ENCODE measurements around the gene LRP3. TPM values are rescaled to one million over a fixed set of nuclear protein-coding genes. Genes with fewer than 3 reads are reported as not detected.
"Not testable (repeated sequence)": the region's sequence is repeated elsewhere in the genome, so short reads cannot be mapped to it uniquely, and the experiment has no call there.

LRP3 gene
- total RNA-seq, 1 donor from 2014 or later: 13.3 TPM

GRCh38 chr19:33154313-33154712 is 39.8 kb upstream of the LRP3 start:
- not testable (repeated sequence) for H3K9ac ChIP-seq (ENCODE audit: low read length); DNase-seq (ENCODE audit: low read depth); H4K20me1 ChIP-seq (ENCODE audit: insufficient read depth, low read length); H3K4me1 Mint-ChIP-seq (ENCODE audit: low read depth, unreplicated experiment); H3K4me3 Mint-ChIP-seq (ENCODE audit: unreplicated experiment); H3K36me3 Mint-ChIP-seq (ENCODE audit: low read depth, unreplicated experiment); H3K27me3 ChIP-seq (ENCODE audit: insufficient read depth, low read length); H2AFZ ChIP-seq (ENCODE audit: low read depth, low read length); H3K79me2 ChIP-seq (ENCODE audit: insufficient read depth, low read length); H3K27ac Mint-ChIP-seq (ENCODE audit: unreplicated experiment); H3K27me3 Mint-ChIP-seq (ENCODE audit: low read depth, unreplicated experiment); H3K27ac ChIP-seq (ENCODE audit: low read depth, low read length); H3K4me2 ChIP-seq (ENCODE audit: low read length); H3K36me3 ChIP-seq (ENCODE audit: insufficient read depth, low read length); H3K9me3 ChIP-seq (ENCODE audit: insufficient read depth, low read depth, low read length); FAIRE-seq; H3K4me1 ChIP-seq (ENCODE audit: insufficient read depth, low read length); H3K9me3 Mint-ChIP-seq (ENCODE audit: unreplicated experiment); H3K4me3 ChIP-seq (ENCODE audit: insufficient read depth, low read depth, low read length)

- no peak overlapping the region for H3K9ac ChIP-seq (ENCODE audit: low read length)
- H2AFZ ChIP-seq (ENCODE audit: low read depth, low read length): no peak overlapping the region
- DNase-seq (ENCODE audit: low read depth): peak; percentile 14
Observed at GRCh38 chr19:33156334-33156733, 37.8 kb upstream of the LRP3 start.

GRCh38 chr19:33157906-33158305 is 36.2 kb upstream of the LRP3 start:
- no peak for DNase-seq (ENCODE audit: low read depth)
- Mint-ChIP-seq H3K9me3 (ENCODE audit: unreplicated experiment) (no peaks in the 10 kb centered on the region), H3K4me3 (ENCODE audit: unreplicated experiment) (no peak overlapping the region), H3K4me1 (ENCODE audit: low read depth, unreplicated experiment) (no peaks in the 10 kb centered on the region), H3K27me3 (ENCODE audit: low read depth, unreplicated experiment) (peaks cover 4% of the 10 kb centered on the region), H3K27ac (ENCODE audit: unreplicated experiment) (no peak overlapping the region), H3K36me3 (ENCODE audit: low read depth, unreplicated experiment) (peaks cover 2% of the 10 kb centered on the region)
- H3K27me3 ChIP-seq (ENCODE audit: insufficient read depth, low read length): no peaks in the 10 kb centered on the region
- H3K4me2 ChIP-seq (ENCODE audit: low read length): no peak overlapping the region
- H4K20me1 ChIP-seq (ENCODE audit: insufficient read depth, low read length): no peaks in the 10 kb centered on the region
- TF ChIP-seq EZH2 (IDR thresholded peaks at IDR 0.05; ENCODE audit: insufficient read depth, low read length) (no peak), CTCF (IDR thresholded peaks at IDR 0.05; ENCODE audit: insufficient read depth, low read depth, low read length) (no peak)
- no peaks in the 10 kb centered on the region for H3K9me3 ChIP-seq (ENCODE audit: insufficient read depth, low read depth, low read length)
- no peaks in the 10 kb centered on the region for H3K79me2 ChIP-seq (ENCODE audit: insufficient read depth, low read length)
- no peak overlapping the region for H3K27ac ChIP-seq (ENCODE audit: low read depth, low read length)
- no peak for FAIRE-seq
- no peak overlapping the region for H2AFZ ChIP-seq (ENCODE audit: low read depth, low read length)
- H3K4me1 ChIP-seq (ENCODE audit: insufficient read depth, low read length): no peaks in the 10 kb centered on the region
- H3K9ac ChIP-seq (ENCODE audit: low read length): no peak overlapping the region
- H3K4me3 ChIP-seq (ENCODE audit: insufficient read depth, low read depth, low read length): no peak overlapping the region
- no peaks in the 10 kb centered on the region for H3K36me3 ChIP-seq (ENCODE audit: insufficient read depth, low read length)

More at GRCh38 chr19:33156334-33156733, 37.8 kb upstream of the LRP3 start:
- Mint-ChIP-seq H3K4me3 (ENCODE audit: unreplicated experiment) (no peak overlapping the region), H3K4me1 (ENCODE audit: low read depth, unreplicated experiment) (no peaks in the 10 kb centered on the region), H3K27me3 (ENCODE audit: low read depth, unreplicated experiment) (peaks cover 4% of the 10 kb centered on the region), H3K36me3 (ENCODE audit: low read depth, unreplicated experiment) (peaks cover 2% of the 10 kb centered on the region), H3K27ac (ENCODE audit: unreplicated experiment) (no peak overlapping the region), H3K9me3 (ENCODE audit: unreplicated experiment) (no peaks in the 10 kb centered on the region)
- Histone ChIP-seq H3K36me3 (ENCODE audit: insufficient read depth, low read length) (no peaks in the 10 kb centered on the region), H3K27ac (ENCODE audit: low read depth, low read length) (no peak overlapping the region), H3K4me2 (ENCODE audit: low read length) (no peak overlapping the region), H3K27me3 (ENCODE audit: insufficient read depth, low read length) (no peaks in the 10 kb centered on the region), H3K9me3 (ENCODE audit: insufficient read depth, low read depth, low read length) (no peaks in the 10 kb centered on the region), H3K79me2 (ENCODE audit: insufficient read depth, low read length) (no peaks in the 10 kb centered on the region), H3K4me1 (ENCODE audit: insufficient read depth, low read length) (no peaks in the 10 kb centered on the region), H3K4me3 (ENCODE audit: insufficient read depth, low read depth, low read length) (no peak overlapping the region), H4K20me1 (ENCODE audit: insufficient read depth, low read length) (no peaks in the 10 kb centered on the region)
- TF ChIP-seq EZH2 (IDR thresholded peaks at IDR 0.05; ENCODE audit: insufficient read depth, low read length): no peak
- no peak for TF ChIP-seq CTCF (IDR thresholded peaks at IDR 0.05; ENCODE audit: insufficient read depth, low read depth, low read length)
- FAIRE-seq: no peak

All from astrocyte (in vitro differentiated cells and primary cell).